ENCODE measurements around the gene OR10C1. TPM values are rescaled to one million over a fixed set of nuclear protein-coding genes. Genes with fewer than 3 reads are reported as not detected.

OR10C1 gene
- total RNA-seq, 1 experiment from 2014 or later, result not detected

DNA sequence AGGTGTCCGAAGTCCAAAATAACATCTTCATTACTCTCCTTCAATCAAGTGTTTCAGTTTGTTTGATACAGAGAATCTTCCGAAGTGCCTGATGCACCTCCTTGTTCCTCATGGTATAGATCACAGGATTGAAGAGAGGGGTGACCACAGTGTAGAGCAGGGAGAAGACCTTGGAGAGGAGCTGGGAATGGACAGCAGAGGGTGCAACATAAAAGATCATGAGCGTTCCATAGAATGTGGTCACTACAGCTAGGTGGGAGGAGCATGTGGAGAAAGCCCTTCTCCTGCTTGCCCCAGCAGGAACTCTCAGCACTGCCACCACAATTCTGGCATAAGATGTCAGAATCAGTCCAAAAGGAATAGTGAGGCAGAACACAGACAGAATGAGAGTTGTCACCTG, 12.5 kb upstream of the OR10C1 start:
- no peaks in the 10 kb centered on the region for H4K20me1 ChIP-seq (ENCODE audit: control insufficient read depth, insufficient read depth, insufficient read length)
- H4K91ac ChIP-seq (ENCODE audit: insufficient read length, low read depth, low read length), result no peak overlapping the region
- no peak overlapping the region for H3K4me2 ChIP-seq (ENCODE audit: insufficient read depth, insufficient read length, low read length)
- no peak overlapping the region for H3K14ac ChIP-seq (ENCODE audit: insufficient read depth, low read length)
- H2BK15ac ChIP-seq (ENCODE audit: low read depth, low read length), result no peak overlapping the region
- Mint-ChIP-seq H3K36me3 (ENCODE audit: insufficient read depth in 1 of 3, low read depth in 3 of 3) (no peaks in the 10 kb centered on the region), H3K27me3 (ENCODE audit: low read depth) (no peaks in the 10 kb centered on the region), H3K4me1 (peaks cover 12 to 13% of the 10 kb centered on the region in 2 experiments), H3K27ac (no peak overlapping the region), H3K4me3 (no peak overlapping the region), H3K9me3 (no peaks in the 10 kb centered on the region; a peak in 1 of 5 replicates)
- WGBS (ENCODE audit: extremely low coverage, insufficient read length, low lambda C conversion rate), result no CpG with 5 or more reads among the region's 3 CpGs
- H3K56ac ChIP-seq (ENCODE audit: insufficient read length, low read depth, low read length), result no peak overlapping the region
- H3K79me1 ChIP-seq (ENCODE audit: insufficient read depth, low read depth, low read length, poor library complexity, severe bottlenecking), result no peaks in the 10 kb centered on the region
- no peak overlapping the region for H2BK120ac ChIP-seq (ENCODE audit: low read depth, low read length, poor library complexity, severe bottlenecking)
- TF ChIP-seq, protein P1, sequence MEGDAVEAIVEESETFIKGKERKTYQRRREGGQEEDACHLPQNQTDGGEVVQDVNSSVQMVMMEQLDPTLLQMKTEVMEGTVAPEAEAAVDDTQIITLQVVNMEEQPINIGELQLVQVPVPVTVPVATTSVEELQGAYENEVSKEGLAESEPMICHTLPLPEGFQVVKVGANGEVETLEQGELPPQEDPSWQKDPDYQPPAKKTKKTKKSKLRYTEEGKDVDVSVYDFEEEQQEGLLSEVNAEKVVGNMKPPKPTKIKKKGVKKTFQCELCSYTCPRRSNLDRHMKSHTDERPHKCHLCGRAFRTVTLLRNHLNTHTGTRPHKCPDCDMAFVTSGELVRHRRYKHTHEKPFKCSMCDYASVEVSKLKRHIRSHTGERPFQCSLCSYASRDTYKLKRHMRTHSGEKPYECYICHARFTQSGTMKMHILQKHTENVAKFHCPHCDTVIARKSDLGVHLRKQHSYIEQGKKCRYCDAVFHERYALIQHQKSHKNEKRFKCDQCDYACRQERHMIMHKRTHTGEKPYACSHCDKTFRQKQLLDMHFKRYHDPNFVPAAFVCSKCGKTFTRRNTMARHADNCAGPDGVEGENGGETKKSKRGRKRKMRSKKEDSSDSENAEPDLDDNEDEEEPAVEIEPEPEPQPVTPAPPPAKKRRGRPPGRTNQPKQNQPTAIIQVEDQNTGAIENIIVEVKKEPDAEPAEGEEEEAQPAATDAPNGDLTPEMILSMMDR (conservative IDR thresholded peaks at IDR 0.05), result no peak
- H4K5ac ChIP-seq (ENCODE audit: insufficient read length, low read depth, low read length), result no peak overlapping the region
- DNase-seq, result no peak
- H2AK5ac ChIP-seq (ENCODE audit: insufficient read length, low read length), result no peak overlapping the region
- H2BK12ac ChIP-seq (ENCODE audit: insufficient read length, low read depth, low read length), result no peak overlapping the region
- peaks cover 3% of the 10 kb centered on the region; the same call in 1 of the 2 replicates for H3K4me1 ChIP-seq (ENCODE audit: insufficient read depth, low read length)
- no peak overlapping the region for H3K4ac ChIP-seq (ENCODE audit: low read depth, low read length)
- no peak overlapping the region for H3K23ac ChIP-seq (ENCODE audit: insufficient read length, low read depth, low read length)
- no peaks in the 10 kb centered on the region for H3K27me3 ChIP-seq (ENCODE audit: insufficient read depth, low read length)
- no peaks in the 10 kb centered on the region for H3K79me2 ChIP-seq (ENCODE audit: insufficient read depth, low read length)
- no peak overlapping the region for H4K8ac ChIP-seq (replicated peaks; ENCODE audit: insufficient read length, low read depth, low read length)
- H3K23me2 ChIP-seq (ENCODE audit: insufficient read length, low read depth, low read length, poor library complexity, severe bottlenecking), result no peaks in the 10 kb centered on the region
- H3T11ph ChIP-seq (ENCODE audit: low read length), result no peak overlapping the region
- no peaks in the 10 kb centered on the region for H3K9me3 ChIP-seq (ENCODE audit: control insufficient read depth, low read depth, low read length)
- no peak overlapping the region for H2AFZ ChIP-seq (ENCODE audit: low read length)
- no peak overlapping the region for H2BK5ac ChIP-seq (ENCODE audit: insufficient read length, low read length)
- H3K18ac ChIP-seq (ENCODE audit: insufficient read length, low read depth, low read length), result no peak overlapping the region
- H2BK20ac ChIP-seq (ENCODE audit: low read depth, low read length, poor library complexity, severe bottlenecking), result no peak overlapping the region
- no peak overlapping the region for H3K27ac ChIP-seq (ENCODE audit: insufficient read length, low read depth, low read length)
- H3K9ac ChIP-seq (ENCODE audit: extremely low read depth, insufficient read length, low read length), result no peak overlapping the region
